Endothelial cell of umbilical vein (primary cell): ENCODE data around the gene ZNF366. TPM values are rescaled to one million over a fixed set of nuclear protein-coding genes. Genes with fewer than 3 reads are reported as not detected.

Experiments used
- BruUV-seq: library from RNA; stranded (reverse); fragments of 400-500 nt; replicated peaks from 2 replicates; lab custom pipeline; 2021; lab: Mats Ljungman, UMichigan
- CTCF ChIA-PET: fragments of 300-600, 350-600 bp; sonication (Branson Sonifier 250); formaldehyde crosslinking; loops from one replicate; lab custom pipeline; 2021; ENCODE audit warnings: antibody characterized with exemption, inconsistent platforms; lab: Charles Lee
- POLR2A ChIA-PET: fragments of 300-600, 350-600 bp; sonication (Branson Sonifier 250); formaldehyde crosslinking; loops from one replicate; lab custom pipeline; 2021; ENCODE audit warnings: antibody characterized with exemption, inconsistent platforms; lab: Charles Lee
- DNase-seq: peaks from one replicate; pipeline ENCODE4 v3.0.0-alpha.2; 2011; ENCODE audit warnings: low read depth, low spot score
- FAIRE-seq: peaks from 2 replicates; lab custom pipeline; 2011; peaks lifted over from hg19 to GRCh38; lab: Jason Lieb, UNC
- H2AFZ ChIP-seq: 2 replicates; pipeline ENCODE4 v1.6.0; 2012; ENCODE audit warnings: low read depth, low read length, control low read depth, inconsistent platforms
- H3K27ac ChIP-seq: 2 replicates; pipeline ENCODE4 v1.5.1; 2011; ENCODE audit warnings: low read depth, mild to moderate bottlenecking, control low read depth, low read length, moderate library complexity; ENCODE audit not compliant: insufficient read depth
- H3K27me3 ChIP-seq, 2 experiments: 2 replicates each; pipeline versions ENCODE4 v1.6.0 to v1.6.1; 2011; ENCODE audit warnings: low read length in 2 of 2, mixed read lengths in 1 of 2; ENCODE audit not compliant: control insufficient read depth in 2 of 2, insufficient read depth in 2 of 2
- H3K36me3 ChIP-seq, 2 experiments: 2 replicates in 1 of 2; 3 replicates in 1 of 2; pipeline ENCODE4 v1.5.1; 2011; ENCODE audit warnings: low read length in 2 of 2, mild to moderate bottlenecking in 1 of 2, moderate library complexity in 1 of 2; ENCODE audit not compliant: control insufficient read depth in 2 of 2, insufficient read depth in 2 of 2; ENCODE audit errors: extremely low read depth in 1 of 2
- H3K4me1 ChIP-seq: 3 replicates; pipeline ENCODE4 v1.5.1; 2011; ENCODE audit warnings: mild to moderate bottlenecking, low read length; ENCODE audit not compliant: control insufficient read depth, insufficient read depth; ENCODE audit errors: extremely low read depth
- H3K4me2 ChIP-seq: 2 replicates; pipeline ENCODE4 v1.6.1; 2011; ENCODE audit warnings: low read length, control low read depth, mixed read lengths; ENCODE audit not compliant: insufficient read depth
- H3K4me3 ChIP-seq, 3 experiments: fragments of 200-600 bp in 1 of 3; sonication (generic), shearing (Covaris generic) in 1 of 3; replicated peaks in 1 of 3; 2 replicates each; pipeline ENCODE4 v1.5.1; 2011 to 2016; ENCODE audit warnings: control low read depth in 3 of 3, low read length in 3 of 3, mild to moderate bottlenecking in 2 of 3, inconsistent platforms in 1 of 3, low read depth in 1 of 3, moderate library complexity in 1 of 3; ENCODE audit not compliant: insufficient read depth in 1 of 3
- H3K79me2 ChIP-seq: 2 replicates; pipeline ENCODE4 v1.6.0; 2012; ENCODE audit warnings: low read length, inconsistent platforms; ENCODE audit not compliant: control insufficient read depth, insufficient read depth
- H3K9ac ChIP-seq: replicated peaks from 2 replicates; pipeline ENCODE3; 2011; ENCODE audit warnings: low read length, control low read depth; ENCODE audit not compliant: insufficient read depth; ENCODE audit errors: extremely low read depth
- H3K9me1 ChIP-seq: replicated peaks from 3 replicates; pipeline ENCODE4 v1.6.0; 2011; ENCODE audit warnings: mild to moderate bottlenecking, low read length; ENCODE audit not compliant: control insufficient read depth, insufficient read depth; ENCODE audit errors: extremely low read depth
- H3K9me3 ChIP-seq: replicated peaks from 2 replicates; pipeline ENCODE4 v1.5.1; 2012; ENCODE audit warnings: low read length, inconsistent platforms; ENCODE audit not compliant: control insufficient read depth, insufficient read depth
- H4K20me1 ChIP-seq: replicated peaks from 2 replicates; pipeline ENCODE3; 2011; ENCODE audit warnings: mild to moderate bottlenecking, low read length; ENCODE audit not compliant: control insufficient read depth, insufficient read depth; ENCODE audit errors: extremely low read depth
- EZH2 ChIP-seq: IDR thresholded peaks from 2 replicates; pipeline ENCODE4 v1.6.1; 2012; ENCODE audit warnings: borderline replicate concordance, low read depth, mild to moderate bottlenecking, moderate library complexity, low read length, inconsistent platforms; ENCODE audit not compliant: severe bottlenecking
- FOS ChIP-seq: IDR thresholded peaks from 2 replicates; pipeline ENCODE4 v1.6.1; 2011; ENCODE audit warnings: mild to moderate bottlenecking, low read length, moderate library complexity, borderline replicate concordance; ENCODE audit not compliant: insufficient read depth
- GATA2 ChIP-seq: IDR thresholded peaks from 2 replicates; pipeline ENCODE4 v1.7.0; 2011; ENCODE audit warnings: low read depth, mild to moderate bottlenecking, moderate library complexity, mixed read lengths, low read length; ENCODE audit not compliant: insufficient read length, insufficient read depth
- JUN ChIP-seq: IDR thresholded peaks from 2 replicates; pipeline ENCODE4 v1.6.1; 2011; ENCODE audit warnings: borderline replicate concordance, low read depth; ENCODE audit not compliant: insufficient read length, insufficient read depth
- MYC ChIP-seq: IDR thresholded peaks from one replicate; pipeline ENCODE4 v1.6.1; 2011; ENCODE audit warnings: mild to moderate bottlenecking, low read depth, low read length
- POLR2A ChIP-seq: IDR thresholded peaks from 2 replicates; pipeline ENCODE4 v1.6.1; 2012; ENCODE audit warnings: low read depth, mild to moderate bottlenecking, control low read depth, low read length
- POLR2AphosphoS5 ChIP-seq: IDR thresholded peaks from 2 replicates; pipeline ENCODE4 v1.6.1; 2012; ENCODE audit warnings: low read depth, mild to moderate bottlenecking, control low read depth, low read length, moderate library complexity; ENCODE audit not compliant: insufficient read depth
- dilution Hi-C: fragments of 300-500 bp; cut with MboI; formaldehyde crosslinking; loops from one replicate; pipeline ENCODE4 v1.15.0; 2019; ENCODE audit warnings: low sequenced_read_pairs; ENCODE audit not compliant: extremely low pct_ligation_motif_present
- intact Hi-C: fragments of 100-400 bp; cut with micrococcal nuclease; formaldehyde crosslinking; loops from one replicate; pipeline ENCODE4 v1.10.0; 2022
- polyA plus RNA-seq, 4 experiments: library from polyadenylated mRNA; depleted of rRNA in 3 of 4; stranded (reverse) in 3 of 4; unstranded in 1 of 4; fragments of >200 nt; gene quantifications; 2 replicates each; pipeline versions ENCODE4 v1.2.1 to v1.2.3, GENCODE V29; 2011 to 2012; ENCODE audit warnings: missing spikeins in 1 of 4
- total RNA-seq: library from RNA; stranded (reverse); gene quantifications from 2 replicates; pipeline ENCODE4 v1.2.3, GENCODE V29; 2021
- TF ChIP-seq, protein P1 (sequence below), 2 donors: IDR thresholded peaks; 1 replicate in 1 of 2; 2 replicates in 1 of 2; pipeline ENCODE4 v1.5.1; 2011; ENCODE audit warnings: low read length in 2 of 2, mild to moderate bottlenecking in 2 of 2, moderate library complexity in 2 of 2, control low read depth in 1 of 2, inconsistent platforms in 1 of 2, low read depth in 1 of 2; ENCODE audit not compliant: insufficient read depth in 1 of 2; ENCODE audit errors: extremely low read depth in 1 of 2
- TF ChIP-seq, protein P2 (sequence below): IDR thresholded peaks from 2 replicates; pipeline ENCODE4 v1.6.1; 2011; ENCODE audit not compliant: insufficient read depth, insufficient read length

The ZNF366 gene
- total and polyA plus RNA-seq, 2 donors (not counting 3 experiments of a cell fraction or from before 2014, with no cell fraction given) = 1.3 to 4.1 TPM

DNA sequence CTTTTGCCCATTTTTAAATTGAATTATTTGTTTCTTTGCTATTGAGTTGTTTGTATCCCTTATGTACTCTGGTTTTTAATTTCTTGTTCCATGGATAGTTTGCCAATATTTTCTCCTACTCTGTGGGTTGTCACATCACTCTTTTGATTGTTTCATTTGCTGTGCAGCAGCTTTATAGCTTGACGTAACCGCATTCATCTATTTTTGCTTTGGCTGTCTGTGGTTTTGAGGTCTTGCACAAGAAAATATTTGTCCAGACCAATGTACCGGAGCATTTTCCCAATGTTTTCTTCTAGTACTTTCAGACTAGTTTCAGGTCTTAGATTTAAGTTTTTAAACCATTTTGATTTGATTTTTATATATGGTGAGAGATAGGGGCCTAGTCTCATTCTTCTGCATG is 36.2 kb upstream of the ZNF366 start:
- POLR2A ChIA-PET = no interaction called here
- intact Hi-C loops (no loop called here), dilution Hi-C loops (no loop called here)
- BruUV-seq = no TSS peak
- CTCF ChIA-PET = interaction anchor here (1.0 kb wide), 1 partner anchor 23 kb away, joined by 3 read pairs; no protein-coding TSS in a partner anchor
- DNase-seq (no peak), FAIRE-seq (no peak)
- no peaks in the 10 kb centered on the region for H4K20me1 ChIP-seq
- TF ChIP-seq, protein P1, sequence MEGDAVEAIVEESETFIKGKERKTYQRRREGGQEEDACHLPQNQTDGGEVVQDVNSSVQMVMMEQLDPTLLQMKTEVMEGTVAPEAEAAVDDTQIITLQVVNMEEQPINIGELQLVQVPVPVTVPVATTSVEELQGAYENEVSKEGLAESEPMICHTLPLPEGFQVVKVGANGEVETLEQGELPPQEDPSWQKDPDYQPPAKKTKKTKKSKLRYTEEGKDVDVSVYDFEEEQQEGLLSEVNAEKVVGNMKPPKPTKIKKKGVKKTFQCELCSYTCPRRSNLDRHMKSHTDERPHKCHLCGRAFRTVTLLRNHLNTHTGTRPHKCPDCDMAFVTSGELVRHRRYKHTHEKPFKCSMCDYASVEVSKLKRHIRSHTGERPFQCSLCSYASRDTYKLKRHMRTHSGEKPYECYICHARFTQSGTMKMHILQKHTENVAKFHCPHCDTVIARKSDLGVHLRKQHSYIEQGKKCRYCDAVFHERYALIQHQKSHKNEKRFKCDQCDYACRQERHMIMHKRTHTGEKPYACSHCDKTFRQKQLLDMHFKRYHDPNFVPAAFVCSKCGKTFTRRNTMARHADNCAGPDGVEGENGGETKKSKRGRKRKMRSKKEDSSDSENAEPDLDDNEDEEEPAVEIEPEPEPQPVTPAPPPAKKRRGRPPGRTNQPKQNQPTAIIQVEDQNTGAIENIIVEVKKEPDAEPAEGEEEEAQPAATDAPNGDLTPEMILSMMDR (IDR thresholded peaks at IDR 0.05; ENCODE audit: extremely low read depth in 1 of 2, insufficient read depth in 1 of 2, low read depth in 1 of 2, low read length in 2 of 2) = no peak
- TF ChIP-seq, protein P2, sequence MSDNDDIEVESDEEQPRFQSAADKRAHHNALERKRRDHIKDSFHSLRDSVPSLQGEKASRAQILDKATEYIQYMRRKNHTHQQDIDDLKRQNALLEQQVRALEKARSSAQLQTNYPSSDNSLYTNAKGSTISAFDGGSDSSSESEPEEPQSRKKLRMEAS = no peak
- no peak for TF ChIP-seq JUN
- TF ChIP-seq FOS = no peak
- TF ChIP-seq MYC = no peak
- no peak for TF ChIP-seq GATA2
- TF ChIP-seq POLR2A = no peak
- TF ChIP-seq POLR2AphosphoS5 = no peak
- TF ChIP-seq EZH2 = no peak
- no peaks in the 10 kb centered on the region for H3K9me1 ChIP-seq
- no peak overlapping the region for H3K9ac ChIP-seq
- H3K27me3 ChIP-seq = no peaks in the 10 kb centered on the region
- H3K36me3 ChIP-seq = no peaks in the 10 kb centered on the region
- no peak overlapping the region for H3K27ac ChIP-seq
- H3K4me2 ChIP-seq = no peak overlapping the region
- no peaks in the 10 kb centered on the region for H3K9me3 ChIP-seq
- no peak overlapping the region for H2AFZ ChIP-seq
- no peaks in the 10 kb centered on the region for H3K4me1 ChIP-seq
- no peaks in the 10 kb centered on the region for H3K79me2 ChIP-seq
- no peak overlapping the region for H3K4me3 ChIP-seq
